Activated CD4-positive, alpha-beta memory T cell treated with anti-CD3 and anti-CD28 coated beads, Interleukin-2, amount 10 ng/mL, durations not matched to agents 7 days and 5 days (primary cell): Measurements from ENCODE around the gene GPC5. TPM values are rescaled to one million over a fixed set of nuclear protein-coding genes. Genes with fewer than 3 reads are reported as not detected.
"Not testable (repeated sequence)": the region's sequence is repeated elsewhere in the genome, so short reads cannot be mapped to it uniquely, and the experiment has no call there.

Experiments
- CTCF ChIA-PET: fragments of 350-600 bp; sonication (Branson Sonifier 250); formaldehyde crosslinking; loops from one replicate; lab custom pipeline; 2021; ENCODE audit warnings: antibody characterized with exemption, inconsistent platforms; lab: Charles Lee
- POLR2A ChIA-PET: fragments of 350-600 bp; sonication (Branson Sonifier 250); formaldehyde crosslinking; loops from one replicate; lab custom pipeline; 2021; ENCODE audit warnings: antibody characterized with exemption; lab: Charles Lee
- DNase-seq: peaks from one replicate; pipeline ENCODE4 v3.0.0-alpha.2; 2020
- H3K27ac Mint-ChIP-seq: one replicate; pipeline ENCODE4 v1.8.0; 2021; ENCODE audit warnings: mild to moderate bottlenecking, mixed read lengths
- H3K27me3 Mint-ChIP-seq: one replicate; pipeline ENCODE4 v1.8.0; 2021; ENCODE audit warnings: mixed read lengths
- H3K36me3 Mint-ChIP-seq: one replicate; pipeline ENCODE4 v1.8.0; 2021; ENCODE audit warnings: low read depth, mixed read lengths
- H3K4me1 Mint-ChIP-seq: one replicate; pipeline ENCODE4 v1.8.0; 2021; ENCODE audit warnings: mixed read lengths
- H3K4me3 Mint-ChIP-seq: one replicate; pipeline ENCODE4 v1.8.0; 2021; ENCODE audit warnings: mild to moderate bottlenecking, mixed read lengths
- H3K9me3 Mint-ChIP-seq: one replicate; pipeline ENCODE4 v1.8.0; 2021; ENCODE audit warnings: mixed read lengths
- total RNA-seq, 2 experiments: library from RNA; stranded (reverse); gene quantifications; one replicate each; pipeline ENCODE4 v1.2.3, GENCODE V29; 2021

The GPC5 gene
- total RNA-seq, 2 experiments from 2014 or later, result not detected

- H3K4me3 Mint-ChIP-seq, CTCF ChIA-PET, POLR2A ChIA-PET, H3K4me1 Mint-ChIP-seq, H3K27ac Mint-ChIP-seq, DNase-seq, H3K27me3 Mint-ChIP-seq, H3K9me3 Mint-ChIP-seq, H3K36me3 Mint-ChIP-seq: not testable (repeated sequence)
Measured at GRCh38 chr13:91781982-91782691, 383.7 kb downstream of the GPC5 start.

- Mint-ChIP-seq H3K4me3 (no peak overlapping the region), H3K27ac (no peak overlapping the region), H3K27me3 (no peaks in the 10 kb centered on the region), H3K9me3 (no peaks in the 10 kb centered on the region), H3K4me1 (no peaks in the 10 kb centered on the region), H3K36me3 (no peaks in the 10 kb centered on the region)
- no peak for DNase-seq
- POLR2A ChIA-PET, result no interaction called here
- CTCF ChIA-PET, result no interaction called here
Measured at GRCh38 chr13:91785431-91786119, 387.2 kb downstream of the GPC5 start.

DNA sequence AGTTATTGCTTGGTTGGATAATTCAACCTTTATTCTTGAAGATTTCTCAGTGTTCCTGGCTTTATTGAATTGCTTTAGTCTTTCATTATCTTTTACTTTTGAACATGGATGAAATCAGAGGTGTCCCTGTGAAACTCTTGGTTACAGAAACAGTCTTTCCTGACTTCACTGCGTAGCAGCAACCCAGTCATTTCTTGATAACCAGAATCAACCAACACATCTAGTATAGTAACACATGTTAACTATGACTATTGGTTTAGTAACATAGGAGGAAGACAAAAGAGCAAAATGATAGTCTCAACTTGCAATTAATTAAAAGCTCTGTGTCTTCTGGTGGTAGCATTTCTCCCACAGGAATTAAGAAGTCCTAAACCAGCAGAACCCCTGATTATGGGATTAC is 393.6 kb downstream of the GPC5 start:
- no peaks in the 10 kb centered on the region for H3K36me3 Mint-ChIP-seq
- no peaks in the 10 kb centered on the region for H3K27me3 Mint-ChIP-seq
- no peak overlapping the region for H3K27ac Mint-ChIP-seq
- ChIA-PET POLR2A (no interaction called here), CTCF (no interaction called here)
- no peaks in the 10 kb centered on the region for H3K9me3 Mint-ChIP-seq
- DNase-seq, result no peak
- H3K4me1 Mint-ChIP-seq, result no peaks in the 10 kb centered on the region
- H3K4me3 Mint-ChIP-seq, result no peak overlapping the region

GRCh38 chr13:91797567-91797966 is 399.1 kb downstream of the GPC5 start:
- Mint-ChIP-seq H3K4me1 (no peaks in the 10 kb centered on the region), H3K27me3 (no peaks in the 10 kb centered on the region), H3K9me3 (peaks cover 5% of the 10 kb centered on the region), H3K4me3 (no peak overlapping the region), H3K27ac (no peak overlapping the region), H3K36me3 (no peaks in the 10 kb centered on the region)
- no peak for DNase-seq
- POLR2A ChIA-PET, result no interaction called here
- CTCF ChIA-PET, result no interaction called here

GRCh38 chr13:91798338-91798737 is 399.9 kb downstream of the GPC5 start:
- DNase-seq, CTCF ChIA-PET: not testable (repeated sequence)

DNA sequence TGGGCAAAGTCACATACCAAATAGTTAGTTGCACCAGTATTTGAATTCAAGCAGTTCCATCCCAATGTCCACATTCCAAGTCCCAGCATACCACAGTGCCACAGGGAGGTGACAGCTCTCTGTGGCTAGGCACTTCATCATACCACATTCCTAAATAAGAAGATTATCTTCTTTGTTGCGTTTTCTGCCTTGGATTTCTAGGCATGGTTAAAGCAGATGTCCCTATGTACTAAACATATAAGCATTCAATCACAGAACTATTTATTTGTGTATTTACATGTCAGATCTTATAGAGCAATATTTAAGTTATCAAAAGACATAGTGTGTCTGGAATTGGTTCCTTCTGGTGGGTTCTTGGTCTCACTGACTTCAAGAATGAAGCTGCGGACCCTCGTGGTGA is 403.4 kb downstream of the GPC5 start:
- DNase-seq, H3K27ac Mint-ChIP-seq, H3K27me3 Mint-ChIP-seq, POLR2A ChIA-PET, H3K36me3 Mint-ChIP-seq, H3K4me3 Mint-ChIP-seq, H3K4me1 Mint-ChIP-seq, H3K9me3 Mint-ChIP-seq, CTCF ChIA-PET: not testable (repeated sequence)

More at GRCh38 chr13:91798338-91798737, 399.9 kb downstream of the GPC5 start:
- POLR2A ChIA-PET, H3K9me3 Mint-ChIP-seq, H3K4me3 Mint-ChIP-seq, H3K27me3 Mint-ChIP-seq, H3K4me1 Mint-ChIP-seq, H3K36me3 Mint-ChIP-seq, H3K27ac Mint-ChIP-seq: not testable (repeated sequence)

DNA sequence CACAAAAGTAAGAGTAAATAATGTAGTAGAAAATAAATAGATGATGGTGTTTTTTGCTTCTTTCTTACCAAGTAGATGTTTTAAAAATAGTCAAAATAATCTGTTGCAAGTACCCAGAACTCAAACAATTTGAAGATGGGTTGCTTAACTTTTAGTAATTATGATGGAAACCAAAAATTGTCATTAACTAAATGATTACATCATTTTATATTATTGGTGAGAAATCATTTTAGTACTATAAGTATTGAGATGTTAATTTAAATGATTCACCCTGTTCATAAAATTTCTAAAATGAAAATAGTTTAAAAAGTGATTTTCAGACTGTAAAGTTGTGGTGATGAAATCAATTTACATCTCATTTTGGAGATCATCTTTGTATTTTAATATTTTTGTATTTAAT is 404.5 kb downstream of the GPC5 start:
- Mint-ChIP-seq H3K4me3 (no peak overlapping the region), H3K27ac (no peak overlapping the region), H3K27me3 (no peaks in the 10 kb centered on the region), H3K36me3 (no peaks in the 10 kb centered on the region), H3K4me1 (no peaks in the 10 kb centered on the region), H3K9me3 (peaks cover 5% of the 10 kb centered on the region)
- CTCF ChIA-PET, result no interaction called here
- POLR2A ChIA-PET, result no interaction called here
- no peak for DNase-seq

DNA sequence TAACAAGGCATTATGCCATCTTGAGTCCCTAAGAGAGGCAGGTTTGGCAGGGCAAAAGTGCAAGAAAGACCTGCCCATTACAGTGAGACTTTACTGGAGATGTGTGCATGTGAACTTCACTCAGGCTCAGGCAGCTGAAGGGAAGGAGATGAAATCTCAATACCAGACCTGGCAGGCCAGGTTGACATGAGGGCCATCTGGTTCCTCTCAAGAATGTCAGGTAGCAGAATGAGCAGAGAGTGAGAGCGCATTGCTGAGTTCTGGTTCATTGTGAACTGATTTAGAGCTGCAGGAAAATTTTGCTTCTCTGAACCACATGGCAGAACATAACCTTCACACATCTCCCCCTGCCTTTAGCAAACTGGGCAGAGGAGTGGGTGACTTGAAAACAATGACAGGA is 406.3 kb downstream of the GPC5 start:
- ChIA-PET POLR2A (no interaction called here), CTCF (no interaction called here)
- Mint-ChIP-seq H3K27ac (no peak overlapping the region), H3K4me3 (no peak overlapping the region), H3K4me1 (no peaks in the 10 kb centered on the region), H3K27me3 (no peaks in the 10 kb centered on the region), H3K36me3 (no peaks in the 10 kb centered on the region), H3K9me3 (no peaks in the 10 kb centered on the region)
- no peak for DNase-seq

DNA sequence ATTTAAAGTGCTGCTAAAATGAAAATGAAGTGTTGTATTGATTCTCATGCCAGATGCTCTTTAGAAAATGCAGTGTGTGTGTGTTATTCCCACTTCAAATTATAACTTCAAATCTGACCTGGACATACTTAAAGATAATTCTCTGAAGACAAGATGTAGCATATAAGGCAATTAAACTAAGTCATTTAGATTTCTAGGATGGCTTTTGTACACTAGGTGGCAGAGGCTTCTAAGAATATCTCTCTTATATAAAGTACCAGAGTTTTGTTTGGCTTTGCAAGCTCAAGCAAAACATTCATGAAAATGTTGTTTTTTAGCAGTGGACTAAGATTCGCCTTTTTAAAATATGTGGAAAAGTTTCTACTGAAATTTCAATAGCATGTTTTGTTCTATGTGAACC is 407.2 kb downstream of the GPC5 start:
- POLR2A ChIA-PET, result no interaction called here
- CTCF ChIA-PET, result no interaction called here
- H3K36me3 Mint-ChIP-seq, result no peaks in the 10 kb centered on the region

DNA sequence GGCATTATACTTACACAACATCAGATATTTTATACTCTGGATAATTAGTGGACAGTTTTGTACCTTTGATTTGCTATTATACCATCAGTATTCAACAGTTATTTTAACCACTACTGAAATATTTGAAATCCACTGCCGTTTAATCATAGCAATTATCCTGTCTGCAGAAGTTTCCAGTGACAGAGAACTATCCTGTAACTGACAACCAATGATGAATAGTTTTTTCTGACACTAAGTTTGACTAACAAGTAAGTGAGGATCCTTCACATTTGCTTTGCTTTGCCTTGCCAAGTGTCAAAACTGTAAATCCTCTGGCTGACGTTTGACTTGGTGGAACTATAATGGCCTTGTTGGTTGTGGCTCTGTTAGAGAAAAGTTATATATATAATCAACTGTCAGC is 410.7 kb downstream of the GPC5 start:
- Mint-ChIP-seq H3K27ac (no peak overlapping the region), H3K4me3 (no peak overlapping the region), H3K36me3 (no peaks in the 10 kb centered on the region), H3K4me1 (no peaks in the 10 kb centered on the region), H3K27me3 (no peaks in the 10 kb centered on the region), H3K9me3 (no peaks in the 10 kb centered on the region)
- POLR2A ChIA-PET, result no interaction called here
- CTCF ChIA-PET, result no interaction called here
- no peak for DNase-seq

More for the DNA sequence above, 407.2 kb downstream of the GPC5 start:
- DNase-seq, result no peak
- Mint-ChIP-seq H3K4me1 (no peaks in the 10 kb centered on the region), H3K27ac (no peak overlapping the region), H3K4me3 (no peak overlapping the region), H3K27me3 (no peaks in the 10 kb centered on the region), H3K9me3 (no peaks in the 10 kb centered on the region)

DNA sequence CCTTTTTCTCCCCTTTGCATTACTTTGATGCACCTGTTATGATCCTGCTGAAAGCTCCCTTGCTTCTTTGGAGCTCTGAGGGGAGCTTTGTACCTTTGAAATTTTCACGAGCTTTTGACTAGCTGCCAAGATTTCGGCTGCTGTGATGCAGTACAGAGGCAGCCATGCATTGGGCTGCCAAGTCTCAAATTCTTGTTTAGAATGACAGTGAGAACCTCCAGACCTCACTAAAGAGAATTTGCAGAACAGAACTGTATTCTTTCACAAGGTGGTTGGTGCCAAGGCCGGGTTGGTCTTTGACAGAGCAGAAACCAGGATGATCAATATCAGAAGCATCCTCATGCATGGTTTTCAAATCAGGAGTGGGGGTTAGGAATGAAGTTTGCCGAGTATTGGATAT is 414.8 kb downstream of the GPC5 start:
- no peak overlapping the region for H3K4me3 Mint-ChIP-seq
- H3K36me3 Mint-ChIP-seq, result no peaks in the 10 kb centered on the region
- DNase-seq, result no peak
- no peaks in the 10 kb centered on the region for H3K4me1 Mint-ChIP-seq
- no peak overlapping the region for H3K27ac Mint-ChIP-seq
- CTCF ChIA-PET, result no interaction called here
- no peaks in the 10 kb centered on the region for H3K27me3 Mint-ChIP-seq
- H3K9me3 Mint-ChIP-seq, result no peaks in the 10 kb centered on the region
- POLR2A ChIA-PET, result no interaction called here

DNA sequence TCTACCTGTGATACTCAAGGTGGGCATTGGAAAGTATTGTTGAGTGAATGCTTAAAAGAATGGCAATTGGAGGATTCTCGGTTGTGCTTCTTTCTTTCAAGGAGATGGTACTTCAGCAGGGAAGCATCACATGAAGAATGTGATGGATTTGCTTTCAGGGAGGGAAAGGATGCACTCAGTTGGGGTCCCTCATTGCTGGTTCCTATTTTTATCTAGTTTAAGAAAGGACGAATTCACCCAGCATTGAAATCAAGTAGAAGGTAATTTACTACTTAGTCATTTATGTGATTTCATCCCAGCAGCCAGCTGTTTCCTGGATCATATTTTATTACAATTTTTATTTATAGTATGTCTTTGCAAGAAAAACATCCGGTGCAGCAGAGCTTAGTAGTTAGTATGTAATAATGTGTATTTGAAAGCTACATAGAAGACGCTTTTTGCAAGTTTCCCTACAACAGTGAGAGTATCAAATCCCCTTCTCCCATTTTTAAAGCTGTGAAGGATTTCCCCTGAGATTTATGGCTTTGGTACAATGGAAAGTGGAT is 417.9 kb downstream of the GPC5 start:
- H3K4me3 Mint-ChIP-seq, result no peak overlapping the region
- POLR2A ChIA-PET, result no interaction called here
- no peaks in the 10 kb centered on the region for H3K36me3 Mint-ChIP-seq
- H3K27me3 Mint-ChIP-seq, result no peaks in the 10 kb centered on the region
- no peaks in the 10 kb centered on the region for H3K4me1 Mint-ChIP-seq
- no peak for DNase-seq
- H3K9me3 Mint-ChIP-seq, result no peaks in the 10 kb centered on the region
- CTCF ChIA-PET, result no interaction called here
- H3K27ac Mint-ChIP-seq, result no peak overlapping the region

DNA sequence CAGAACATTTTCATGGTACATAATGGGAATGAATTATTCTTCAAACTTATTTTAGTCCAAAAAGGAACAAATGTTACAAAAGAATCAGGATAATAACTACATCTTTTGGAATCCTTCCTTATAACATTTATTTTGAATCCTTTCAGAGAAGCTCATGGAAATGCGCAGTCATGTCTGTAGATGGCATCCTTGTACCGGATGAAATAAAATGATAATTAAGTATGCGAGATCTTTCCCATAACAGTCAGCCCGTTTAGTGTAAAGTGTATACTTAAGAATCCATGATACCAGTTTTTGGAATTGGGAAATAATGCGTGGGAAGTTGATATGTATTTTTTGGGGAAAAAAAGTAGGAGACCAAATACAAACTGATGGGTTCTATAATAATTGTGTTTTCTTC is 418.8 kb downstream of the GPC5 start:
- H3K9me3 Mint-ChIP-seq, result no peaks in the 10 kb centered on the region
- no peaks in the 10 kb centered on the region for H3K27me3 Mint-ChIP-seq
- H3K4me1 Mint-ChIP-seq, result no peaks in the 10 kb centered on the region
- no peak for DNase-seq
- no peaks in the 10 kb centered on the region for H3K36me3 Mint-ChIP-seq
- ChIA-PET POLR2A (no interaction called here), CTCF (no interaction called here)
- H3K27ac Mint-ChIP-seq, result no peak overlapping the region
- H3K4me3 Mint-ChIP-seq, result no peak overlapping the region

GRCh38 chr13:91824416-91824815 is 426.0 kb downstream of the GPC5 start:
- CTCF ChIA-PET, result no interaction called here
- no peak for DNase-seq
- Mint-ChIP-seq H3K27me3 (no peaks in the 10 kb centered on the region), H3K36me3 (no peaks in the 10 kb centered on the region), H3K4me3 (no peak overlapping the region), H3K9me3 (peaks cover 2% of the 10 kb centered on the region), H3K4me1 (no peaks in the 10 kb centered on the region), H3K27ac (no peak overlapping the region)
- POLR2A ChIA-PET, result no interaction called here
